Duodenal mucosa (tissue), 2 donors: ENCODE results near the gene TSPAN31.
A peak's percentile ranks its signal among the peaks of the same experiment; 100 is the strongest.

Experiments
- H3K27ac ChIP-seq: one replicate; pipeline ENCODE4 v1.7.0; 2013; ENCODE audit warnings: low read depth, low read length
- H3K27me3 ChIP-seq, 2 donors: one replicate each; pipeline ENCODE4 v1.7.0; 2013; ENCODE audit warnings: low read length in 2 of 2, control low read depth in 1 of 2; ENCODE audit not compliant: insufficient read depth in 2 of 2, control insufficient read depth in 1 of 2
- H3K36me3 ChIP-seq, 2 donors: one replicate each; pipeline ENCODE4 v1.7.0; 2013; ENCODE audit warnings: low read length in 2 of 2, control low read depth in 1 of 2; ENCODE audit not compliant: insufficient read depth in 2 of 2, control insufficient read depth in 1 of 2
- H3K4me1 ChIP-seq, 2 donors: one replicate each; pipeline ENCODE4 v1.7.0; 2013; ENCODE audit warnings: low read length in 2 of 2, control low read depth in 1 of 2; ENCODE audit not compliant: insufficient read depth in 2 of 2, control insufficient read depth in 1 of 2
- H3K4me3 ChIP-seq, 2 donors: one replicate each; pipeline ENCODE4 v1.7.0; 2013; ENCODE audit warnings: low read length in 2 of 2, low read depth in 1 of 2
- H3K9ac ChIP-seq, 2 donors: one replicate each; pipeline ENCODE4 v1.7.0; 2013; ENCODE audit warnings: low read length in 2 of 2, low read depth in 1 of 2
- H3K9me3 ChIP-seq, 2 donors: one replicate each; pipeline ENCODE4 v1.7.0; 2013; ENCODE audit warnings: low read length in 2 of 2, control low read depth in 1 of 2; ENCODE audit not compliant: control insufficient read depth in 1 of 2

TSPAN31 gene

GRCh38 chr12:57753756-57754337, 9.0 kb downstream of the TSPAN31 start:
- Histone ChIP-seq H3K9ac (peak overlapping the region; percentile 11 to 13), H3K36me3 (peaks cover 0 to 24% of the 10 kb centered on the region in 2 donors), H3K27me3 (no peaks in the 10 kb centered on the region), H3K9me3 (no peaks in the 10 kb centered on the region), H3K4me3 (no peak overlapping the region), H3K27ac (no peak overlapping the region), H3K4me1 (peaks cover 41 to 46% of the 10 kb centered on the region in 2 donors)

GRCh38 chr12:57754411-57755193, 9.8 kb downstream of the TSPAN31 start, which contains the start of gene MARCHF9:
Gene MARCHF9 (plus strand): TSS chr12:57755103. CDS start chr12:57755529, 426 bp downstream.
- Histone ChIP-seq H3K9ac (peak within 1 kb of the TSS; percentile 61 to 62), H3K27me3 (no peaks in the 10 kb centered on the region), H3K4me3 (peak within 1 kb of the TSS; percentile 67 to 70), H3K4me1 (peaks cover 41 to 46% of the 10 kb centered on the region in 2 donors), H3K36me3 (peaks cover 0 to 20% of the 10 kb centered on the region in 2 donors), H3K27ac (peak within 1 kb of the TSS; percentile 37), H3K9me3 (no peaks in the 10 kb centered on the region)

- Histone ChIP-seq H3K27me3 (no peaks in the 10 kb centered on the region), H3K36me3 (peaks cover 0 to 18% of the 10 kb centered on the region in 2 donors), H3K4me3 (peak overlapping the region in 1 of 2 donors; percentile 67), H3K9me3 (no peaks in the 10 kb centered on the region), H3K9ac (no peak overlapping the region), H3K27ac (no peak overlapping the region), H3K4me1 (peaks cover 41 to 46% of the 10 kb centered on the region in 2 donors)
Measured at GRCh38 chr12:57755194-57755453, 10.3 kb downstream of the TSPAN31 start.

- Histone ChIP-seq H3K27ac (no peak overlapping the region), H3K9ac (peak overlapping the region; percentile 61 to 62), H3K36me3 (peaks cover 0 to 14% of the 10 kb centered on the region in 2 donors), H3K4me3 (peak overlapping the region; percentile 67), H3K4me1 (peaks cover 40 to 46% of the 10 kb centered on the region in 2 donors), H3K27me3 (no peaks in the 10 kb centered on the region), H3K9me3 (no peaks in the 10 kb centered on the region)
Measured at GRCh38 chr12:57755454-57756372, 10.9 kb downstream of the TSPAN31 start.

- Histone ChIP-seq H3K36me3 (peaks cover 0 to 14% of the 10 kb centered on the region in 2 donors), H3K4me1 (peaks cover 31 to 37% of the 10 kb centered on the region in 2 donors), H3K9me3 (no peaks in the 10 kb centered on the region), H3K27ac (no peak overlapping the region), H3K9ac (peak overlapping the region; percentile 61 to 62), H3K27me3 (no peaks in the 10 kb centered on the region), H3K4me3 (peak overlapping the region; percentile 67)
Measured at GRCh38 chr12:57756406-57757341, 11.8 kb downstream of the TSPAN31 start.

GRCh38 chr12:57757771-57758170, 12.9 kb downstream of the TSPAN31 start:
- Histone ChIP-seq H3K4me1 (peaks cover 25 to 28% of the 10 kb centered on the region in 2 donors), H3K27ac (no peak overlapping the region), H3K27me3 (no peaks in the 10 kb centered on the region), H3K9me3 (no peaks in the 10 kb centered on the region), H3K4me3 (no peak overlapping the region), H3K36me3 (peaks cover 0 to 14% of the 10 kb centered on the region in 2 donors), H3K9ac (no peak overlapping the region)

- peaks cover 0 to 14% of the 10 kb centered on the region in 2 donors for H3K36me3 ChIP-seq
- peaks cover 15 to 22% of the 10 kb centered on the region in 2 donors for H3K4me1 ChIP-seq
- no peak overlapping the region for H3K4me3 ChIP-seq
- no peaks in the 10 kb centered on the region for H3K9me3 ChIP-seq
- no peaks in the 10 kb centered on the region for H3K27me3 ChIP-seq
- H3K9ac ChIP-seq = no peak overlapping the region
- H3K27ac ChIP-seq = no peak overlapping the region
Measured at GRCh38 chr12:57758552-57759359, 13.9 kb downstream of the TSPAN31 start.

- Histone ChIP-seq H3K27me3 (peaks cover 0 to 6% of the 10 kb centered on the region in 2 donors), H3K4me3 (no peak overlapping the region), H3K9me3 (no peaks in the 10 kb centered on the region), H3K36me3 (peaks cover 0 to 14% of the 10 kb centered on the region in 2 donors), H3K9ac (no peak overlapping the region), H3K27ac (no peak overlapping the region), H3K4me1 (peaks cover 9 to 17% of the 10 kb centered on the region in 2 donors)
Measured at GRCh38 chr12:57759360-57759980, 14.6 kb downstream of the TSPAN31 start.
